A673 (cell line): Measurements from ENCODE around the gene CLEC16A.

ENCODE experiments used
- EZH2 ChIP-seq: fragments of 200-600 bp; sonication (generic); IDR thresholded peaks from 2 replicates; pipeline ENCODE4 v1.6.1; 2017; ENCODE audit warnings: borderline replicate concordance, low read depth, mild to moderate bottlenecking, mixed read lengths, antibody characterized with exemption, low read length; ENCODE audit not compliant: poor library complexity, severe bottlenecking
- TF ChIP-seq, protein P1 (sequence below): fragments of 300-800, 200-600 bp; sonication (generic); conservative IDR thresholded peaks from 2 replicates; pipeline ENCODE4 v1.5.1; 2017; ENCODE audit warnings: low read depth, mild to moderate bottlenecking, antibody characterized with exemption, low read length, moderate library complexity, mixed read lengths

DNA sequence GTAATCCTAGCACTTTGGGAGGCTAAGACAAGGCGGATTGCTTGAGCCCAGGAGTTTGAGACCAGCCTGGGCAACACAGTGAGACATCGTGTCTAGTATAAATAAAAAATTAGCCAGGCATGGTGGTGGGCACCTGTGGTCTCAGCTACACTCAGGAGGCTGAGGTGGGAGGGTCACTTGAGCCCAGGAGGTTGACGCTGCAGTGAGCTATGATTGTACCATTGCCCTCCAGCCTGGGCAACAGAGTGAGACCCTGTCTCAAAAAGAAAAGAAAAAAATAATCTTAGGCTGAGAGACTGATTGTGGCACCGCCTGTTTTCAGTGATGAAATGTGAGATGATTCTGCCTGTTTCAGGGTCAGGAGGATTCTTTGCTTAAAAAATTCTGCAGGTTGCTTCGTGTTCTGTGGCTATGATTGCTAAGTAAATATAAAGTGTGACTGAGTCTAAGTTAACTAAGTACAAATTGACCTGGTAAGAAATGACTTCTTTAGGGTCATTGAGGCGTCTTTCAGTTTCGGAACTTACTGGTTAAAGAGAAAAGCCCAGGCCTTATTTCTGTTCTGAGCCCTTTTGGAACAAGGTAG lies 183.3 kb downstream of the CLEC16A start:
- TF ChIP-seq, protein P1, sequence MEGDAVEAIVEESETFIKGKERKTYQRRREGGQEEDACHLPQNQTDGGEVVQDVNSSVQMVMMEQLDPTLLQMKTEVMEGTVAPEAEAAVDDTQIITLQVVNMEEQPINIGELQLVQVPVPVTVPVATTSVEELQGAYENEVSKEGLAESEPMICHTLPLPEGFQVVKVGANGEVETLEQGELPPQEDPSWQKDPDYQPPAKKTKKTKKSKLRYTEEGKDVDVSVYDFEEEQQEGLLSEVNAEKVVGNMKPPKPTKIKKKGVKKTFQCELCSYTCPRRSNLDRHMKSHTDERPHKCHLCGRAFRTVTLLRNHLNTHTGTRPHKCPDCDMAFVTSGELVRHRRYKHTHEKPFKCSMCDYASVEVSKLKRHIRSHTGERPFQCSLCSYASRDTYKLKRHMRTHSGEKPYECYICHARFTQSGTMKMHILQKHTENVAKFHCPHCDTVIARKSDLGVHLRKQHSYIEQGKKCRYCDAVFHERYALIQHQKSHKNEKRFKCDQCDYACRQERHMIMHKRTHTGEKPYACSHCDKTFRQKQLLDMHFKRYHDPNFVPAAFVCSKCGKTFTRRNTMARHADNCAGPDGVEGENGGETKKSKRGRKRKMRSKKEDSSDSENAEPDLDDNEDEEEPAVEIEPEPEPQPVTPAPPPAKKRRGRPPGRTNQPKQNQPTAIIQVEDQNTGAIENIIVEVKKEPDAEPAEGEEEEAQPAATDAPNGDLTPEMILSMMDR, result no peak
- TF ChIP-seq EZH2, result no peak
